SK-N-MC (cell line): Measurements from ENCODE around the gene MACROD2.

ENCODE experiments used
- EZH2 ChIP-seq: fragments of 200-600 bp; sonication (generic); IDR thresholded peaks from one replicate; pipeline ENCODE4 v1.6.1; 2017; ENCODE audit warnings: antibody characterized with exemption
- FOXP2 ChIP-seq: optimal IDR thresholded peaks from 2 replicates; pipeline ENCODE3; 2011; ENCODE audit warnings: mild to moderate bottlenecking, moderate library complexity; ENCODE audit not compliant: insufficient read depth; ENCODE audit errors: extremely low read length, control extremely low read depth
- POLR2AphosphoS5 ChIP-seq: IDR thresholded peaks from 2 replicates; pipeline ENCODE4 v1.6.1; 2012; ENCODE audit warnings: mild to moderate bottlenecking, low read depth, low read length, borderline replicate concordance

GRCh38 chr20:15143478-15143877, 1148.2 kb downstream of the MACROD2 start:
- TF ChIP-seq POLR2AphosphoS5: no peak
- TF ChIP-seq EZH2: no peak
- TF ChIP-seq FOXP2: no peak
